HL-60/S4 treated with phorbol 12-myristate 13-acetate at 8.2 ng/mL for 4 days and 3 days (cell line): ENCODE results near the gene MAP1LC3A.
"Not testable (repeated sequence)": the region's sequence is repeated elsewhere in the genome, so short reads cannot be mapped to it uniquely, and the experiment has no call there.

ENCODE experiments used
- in situ Hi-C: fragments of 300-500 bp; cut with MboI; formaldehyde crosslinking; loops from 2 replicates; pipeline ENCODE4 v1.15.0; 2022; ENCODE audit warnings: low sequenced_read_pairs

MAP1LC3A gene

GRCh38 chr20:34558320-34559218 lies at the start of gene MAP1LC3A:
TSS of gene MAP1LC3A (plus strand) at chr20:34558718. CDS start at chr20:34558869, 151 bp downstream.
- in situ Hi-C loops = no loop called here

DNA sequence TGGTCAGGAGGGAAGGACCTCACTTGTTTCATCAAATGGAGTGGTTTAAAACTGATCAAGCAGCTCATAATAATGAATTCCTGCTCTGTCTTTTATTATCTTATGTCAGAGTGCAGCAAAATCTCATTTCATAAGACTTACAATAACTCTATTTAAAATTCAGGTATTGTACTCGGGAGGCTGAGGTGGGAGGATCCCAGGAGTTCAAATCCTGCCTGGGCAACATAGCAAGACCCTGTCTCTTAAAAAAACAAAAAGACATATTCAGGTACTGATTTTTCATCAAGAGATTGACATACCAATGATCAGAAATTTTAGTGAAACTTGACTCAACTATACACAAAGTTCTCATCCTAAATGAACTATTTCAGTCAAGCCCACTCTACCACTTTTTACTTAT lies 47.9 kb upstream of the MAP1LC3A start:
- in situ Hi-C loops = no loop called here

- in situ Hi-C loops = no loop called here
These were observed 46.6 kb upstream of the MAP1LC3A start for GRCh38 chr20:34511891-34512265.

GRCh38 chr20:34512266-34512954 lies 46.1 kb upstream of the MAP1LC3A start:
- in situ Hi-C loops = no loop called here

GRCh38 chr20:34512955-34513419 lies 45.5 kb upstream of the MAP1LC3A start:
- in situ Hi-C loops = no loop called here

GRCh38 chr20:34514034-34514433 lies 44.5 kb upstream of the MAP1LC3A start:
- in situ Hi-C loops = not testable (repeated sequence)

- in situ Hi-C loops = no loop called here
These were observed 43.5 kb upstream of the MAP1LC3A start for GRCh38 chr20:34514897-34515483.

- in situ Hi-C loops = no loop called here
These were observed 42.9 kb upstream of the MAP1LC3A start for GRCh38 chr20:34515484-34516246.

GRCh38 chr20:34516247-34517113 lies 42.0 kb upstream of the MAP1LC3A start, which contains the start of gene DYNLRB1:
TSS of gene DYNLRB1 (plus strand) at chr20:34516422. CDS start at chr20:34516459, 37 bp downstream.
- in situ Hi-C loops = no loop called here

DNA sequence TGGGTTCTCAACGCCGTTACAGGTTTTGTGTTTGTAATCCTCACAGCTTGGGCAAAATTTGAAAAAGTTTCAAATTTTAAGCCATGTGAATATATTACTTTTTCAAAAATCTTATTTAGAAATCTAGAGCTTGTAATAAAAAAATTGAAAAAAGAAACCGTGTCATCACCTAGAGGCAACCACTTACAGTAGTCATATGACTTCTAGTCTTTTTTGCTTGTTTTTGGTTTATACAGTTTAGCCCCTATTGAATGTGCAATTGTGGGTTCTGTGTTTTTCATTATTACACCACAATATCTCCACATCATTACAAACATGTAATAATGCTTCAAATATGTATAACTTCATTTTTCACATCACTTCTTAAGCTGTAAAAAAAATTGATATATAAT lies 41.4 kb upstream of the MAP1LC3A start:
- in situ Hi-C loops = no loop called here

- in situ Hi-C loops = not testable (repeated sequence)
These were observed 39.7 kb upstream of the MAP1LC3A start for GRCh38 chr20:34518863-34519262.

GRCh38 chr20:34519841-34520240 lies 38.7 kb upstream of the MAP1LC3A start:
- in situ Hi-C loops = not testable (repeated sequence)

DNA sequence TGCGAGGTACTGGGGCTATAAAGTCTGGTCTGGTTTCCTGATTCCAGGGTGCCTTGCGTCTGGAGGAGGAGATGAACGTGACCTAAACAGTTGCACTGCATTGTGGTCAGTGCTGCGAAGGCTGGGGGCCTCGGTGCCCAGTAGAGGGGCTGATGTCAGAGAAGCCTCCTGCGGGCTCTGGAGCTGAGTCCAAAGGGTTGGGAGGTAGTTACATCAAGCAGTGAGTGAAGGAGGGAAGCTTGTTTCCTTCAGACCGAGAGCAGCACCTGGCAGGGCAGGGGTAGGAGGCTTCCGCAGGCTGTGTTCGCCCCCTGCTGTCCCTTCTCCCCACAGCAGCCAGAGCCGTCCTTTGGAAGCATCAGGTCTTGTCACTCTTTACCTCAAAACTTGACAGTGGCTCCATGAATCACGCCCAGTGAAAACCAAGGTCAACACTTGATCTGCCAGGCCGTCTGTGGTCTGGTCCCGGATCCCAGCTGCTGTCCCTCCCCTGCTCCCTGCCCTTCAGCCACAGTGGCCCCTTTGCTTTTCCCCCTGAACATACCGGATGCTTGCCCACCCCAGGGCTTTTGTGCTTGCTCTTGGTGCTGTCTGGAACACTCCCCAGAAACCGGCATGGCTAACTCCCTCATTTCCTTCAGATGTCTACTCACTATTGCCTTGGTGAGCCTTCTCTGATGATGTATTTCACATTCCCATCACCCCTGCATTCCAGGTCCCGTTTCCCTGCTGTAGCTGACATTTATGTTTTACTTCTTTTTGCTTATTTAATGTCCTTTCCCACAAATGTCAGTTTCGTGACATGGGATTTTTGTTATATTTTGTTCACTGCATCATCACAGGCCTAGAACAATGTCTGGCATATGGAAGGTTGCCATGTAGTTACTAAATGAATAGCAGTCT lies 35.3 kb upstream of the MAP1LC3A start:
- in situ Hi-C loops = no loop called here

DNA sequence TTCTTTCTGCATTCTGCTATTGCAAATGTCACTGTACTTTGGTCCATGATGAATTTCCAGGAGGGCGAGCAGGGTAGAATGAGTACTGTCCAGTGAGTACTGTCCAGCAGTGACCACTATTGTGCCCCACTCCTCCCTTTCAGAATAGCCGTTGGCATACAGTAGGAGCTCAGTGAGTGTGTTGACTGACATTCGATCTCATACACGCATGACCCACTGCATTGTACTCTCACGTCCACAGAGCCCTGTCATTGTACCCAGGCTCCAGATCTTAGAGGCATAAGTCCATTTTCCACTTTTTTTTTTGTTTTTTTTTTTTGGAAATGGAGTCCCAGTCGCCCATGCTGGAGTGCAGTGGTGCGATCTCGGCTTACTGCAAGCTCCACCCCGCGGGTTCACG lies 34.1 kb upstream of the MAP1LC3A start:
- in situ Hi-C loops = no loop called here

GRCh38 chr20:34525342-34525708 lies 33.2 kb upstream of the MAP1LC3A start:
- in situ Hi-C loops = no loop called here

- in situ Hi-C loops = no loop called here
These were observed 32.7 kb upstream of the MAP1LC3A start for GRCh38 chr20:34525709-34526416.

GRCh38 chr20:34526466-34526865 lies 32.1 kb upstream of the MAP1LC3A start:
- in situ Hi-C loops = no loop called here

- in situ Hi-C loops = no loop called here
These were observed 31.5 kb upstream of the MAP1LC3A start for GRCh38 chr20:34527016-34527415.
